IMR-90 (cell line): ENCODE data around the gene COX5B. TPM values are rescaled to one million over a fixed set of nuclear protein-coding genes. Genes with fewer than 3 reads are reported as not detected.
"Not testable (repeated sequence)": the region's sequence is repeated elsewhere in the genome, so short reads cannot be mapped to it uniquely, and the experiment has no call there.

Experiments
- ATAC-seq: fragments of 200-7000 bp; cut with Tn5 transposase; 2 replicates; pipeline ENCODE4 v1.9.1; 2020; ENCODE audit warnings: low read depth, mild to moderate bottlenecking, moderate library complexity
- BruUV-seq: library from RNA; stranded (reverse); fragments of 400-500 nt; replicated peaks from 2 replicates; lab custom pipeline; 2021; lab: Mats Ljungman, UMichigan
- CTCF ChIA-PET: fragments of 300-600 bp; formaldehyde crosslinking; extraction: SDS; loops from one replicate; lab custom pipeline; 2021; ENCODE audit warnings: antibody characterized with exemption; lab: Yijun Ruan, JAX
- POLR2A ChIA-PET: fragments of 300-600 bp; sonication (Branson Sonifier 250); formaldehyde crosslinking; loops from one replicate; lab custom pipeline; 2022; ENCODE audit warnings: antibody characterized with exemption; ENCODE audit not compliant: unreplicated experiment; lab: Charles Lee
- DNase-seq: peaks from one replicate; pipeline ENCODE4 v3.0.0; 2013
- H2AFZ ChIP-seq: replicated peaks from 2 replicates; pipeline ENCODE3; 2013; ENCODE audit warnings: low read length, mild to moderate bottlenecking; ENCODE audit not compliant: poor library complexity
- H2AK5ac ChIP-seq: 2 replicates; pipeline ENCODE4 v1.6.1; 2013; ENCODE audit warnings: low read depth, low read length, inconsistent platforms
- H2AK9ac ChIP-seq: replicated peaks from 2 replicates; pipeline ENCODE3; 2013; ENCODE audit warnings: mild to moderate bottlenecking, low read depth, low read length, moderate library complexity; ENCODE audit not compliant: poor library complexity
- H2BK120ac ChIP-seq: 2 replicates; pipeline ENCODE4 v1.6.1; 2013; ENCODE audit warnings: low read depth, low read length, inconsistent platforms
- H2BK15ac ChIP-seq: 3 replicates; pipeline ENCODE4 v1.6.1; 2013; ENCODE audit warnings: low read depth, low read length, inconsistent platforms
- H2BK20ac ChIP-seq: 2 replicates; pipeline ENCODE4 v1.6.1; 2013; ENCODE audit warnings: low read depth, mild to moderate bottlenecking, inconsistent platforms, low read length, moderate library complexity
- H2BK5ac ChIP-seq: 2 replicates; pipeline ENCODE4 v1.6.1; 2013; ENCODE audit warnings: mild to moderate bottlenecking, low read depth, low read length, inconsistent platforms; ENCODE audit not compliant: poor library complexity, severe bottlenecking
- H3K14ac ChIP-seq: replicated peaks from 2 replicates; pipeline ENCODE4 v1.6.1; 2013; ENCODE audit warnings: low read depth, low read length, inconsistent platforms
- H3K18ac ChIP-seq: 2 replicates; pipeline ENCODE4 v1.6.1; 2013; ENCODE audit warnings: low read depth, low read length, control low read depth
- H3K23ac ChIP-seq: 2 replicates; pipeline ENCODE4 v1.6.1; 2013; ENCODE audit warnings: low read depth, low read length, inconsistent platforms
- H3K27ac ChIP-seq: 2 replicates; pipeline ENCODE4 v1.5.1; 2013; ENCODE audit warnings: mild to moderate bottlenecking, control low read depth, low read length; ENCODE audit not compliant: insufficient read depth
- H3K27me3 ChIP-seq: 2 replicates; pipeline ENCODE4 v1.6.1; 2013; ENCODE audit warnings: low read length; ENCODE audit not compliant: control insufficient read depth, insufficient read depth
- H3K36me3 ChIP-seq: 2 replicates; pipeline ENCODE4 v1.6.1; 2013; ENCODE audit warnings: low read length, mixed read lengths; ENCODE audit not compliant: control insufficient read depth, insufficient read depth
- H3K4ac ChIP-seq: 2 replicates; pipeline ENCODE4 v1.6.1; 2013; ENCODE audit warnings: low read depth, low read length, inconsistent platforms
- H3K4me1 ChIP-seq: 2 replicates; pipeline ENCODE4 v1.6.1; 2013; ENCODE audit warnings: low read length, mixed read lengths; ENCODE audit not compliant: control insufficient read depth, insufficient read depth
- H3K4me2 ChIP-seq: 2 replicates; pipeline ENCODE4 v1.6.1; 2013; ENCODE audit warnings: low read depth, mild to moderate bottlenecking, control low read depth, low read length, moderate library complexity
- H3K4me3 ChIP-seq: 2 replicates; pipeline ENCODE4 v1.5.1; 2013; ENCODE audit warnings: low read depth, mild to moderate bottlenecking, control low read depth, low read length, moderate library complexity; ENCODE audit not compliant: insufficient read depth
- H3K56ac ChIP-seq: 2 replicates; pipeline ENCODE4 v1.6.1; 2013; ENCODE audit warnings: low read length, inconsistent platforms; ENCODE audit not compliant: insufficient read depth; ENCODE audit errors: extremely low read depth
- H3K79me1 ChIP-seq, 2 experiments: 2 replicates each; pipeline ENCODE4 v1.6.1; 2013; ENCODE audit warnings: low read length in 2 of 2, inconsistent platforms in 1 of 2, low read depth in 1 of 2
- H3K9ac ChIP-seq: 2 replicates; pipeline ENCODE4 v1.6.1; 2013; ENCODE audit warnings: low read depth, low read length, control low read depth
- H3K9me1 ChIP-seq: 2 replicates; pipeline ENCODE4 v1.6.1; 2013; ENCODE audit warnings: low read length, inconsistent platforms; ENCODE audit not compliant: insufficient read depth
- H3K9me3 ChIP-seq: 2 replicates; pipeline ENCODE4 v1.6.1; 2013; ENCODE audit warnings: low read length; ENCODE audit not compliant: control insufficient read depth, insufficient read depth
- H4K20me1 ChIP-seq: 2 replicates; pipeline ENCODE4 v1.6.1; 2013; ENCODE audit warnings: low read length, inconsistent platforms; ENCODE audit not compliant: insufficient read depth
- H4K5ac ChIP-seq: 2 replicates; pipeline ENCODE4 v1.6.1; 2013; ENCODE audit warnings: mild to moderate bottlenecking, low read depth, low read length, control low read depth
- H4K8ac ChIP-seq, 2 experiments: 2 replicates each; pipeline ENCODE4 v1.6.1; 2013; ENCODE audit warnings: low read depth in 2 of 2, low read length in 2 of 2, control low read depth in 1 of 2, inconsistent platforms in 1 of 2
- H4K91ac ChIP-seq: 2 replicates; pipeline ENCODE4 v1.6.1; 2013; ENCODE audit warnings: low read depth, low read length, inconsistent platforms; ENCODE audit not compliant: insufficient read depth
- WGBS, 2 experiments: methylation state at CpG; one replicate each; pipeline versions ENCODE4 v1.1.5 to v1.1.7; 2013; ENCODE audit warnings: missing lambda C conversion rate in 2 of 2; ENCODE audit not compliant: insufficient read length in 1 of 2; ENCODE audit errors: extremely low coverage in 2 of 2; 5-methylcytosine and 5-hydroxymethylcytosine counted together
- dilution Hi-C: fragments of 300-500 bp; cut with HindIII; formaldehyde crosslinking; loops from one replicate; pipeline ENCODE4 v1.14.3; 2018; ENCODE audit warnings: low sequenced_read_pairs; ENCODE audit not compliant: unreplicated experiment
- in situ Hi-C: fragments of 300-500 bp; cut with MboI; formaldehyde crosslinking; loops from 3 replicates; pipeline ENCODE4 v1.14.3; 2019; ENCODE audit warnings: low sequenced_read_pairs, inconsistent platforms, mixed read lengths
- intact Hi-C: fragments of 100-400 bp; cut with micrococcal nuclease; formaldehyde crosslinking; loops from 2 replicates; pipeline ENCODE4 v1.10.0; 2022
- polyA plus RNA-seq, 3 experiments: library from polyadenylated mRNA; depleted of rRNA; stranded (reverse); fragments of >200 nt; gene quantifications; 2 replicates each; pipeline ENCODE4 v1.2.3, GENCODE V29; 2012; ENCODE audit warnings: low replicate concordance in 1 of 3
- total RNA-seq: library from RNA; depleted of rRNA; stranded (reverse); fragments of >200 nt; gene quantifications from 2 replicates; pipeline ENCODE4 v1.2.3, GENCODE V29; 2012

The COX5B gene
- total and polyA plus RNA-seq, 2 of the 4 experiments (the other 2 are of a cell fraction), result 140 to 272 TPM

- H3K4me2 ChIP-seq, H4K20me1 ChIP-seq, H3K56ac ChIP-seq, ATAC-seq, in situ Hi-C loops, H3K4ac ChIP-seq, H4K8ac ChIP-seq, H2AK5ac ChIP-seq, H4K91ac ChIP-seq, H2BK15ac ChIP-seq, CTCF ChIA-PET, POLR2A ChIA-PET, H3K9ac ChIP-seq, H3K79me1 ChIP-seq, H3K9me1 ChIP-seq, H3K4me1 ChIP-seq, H3K14ac ChIP-seq, H2BK5ac ChIP-seq, H3K27me3 ChIP-seq, H4K5ac ChIP-seq, dilution Hi-C loops, H2AFZ ChIP-seq, BruUV-seq, H3K9me3 ChIP-seq, H3K18ac ChIP-seq, intact Hi-C loops, H3K27ac ChIP-seq, H3K36me3 ChIP-seq, H2BK20ac ChIP-seq, H3K23ac ChIP-seq, H2BK120ac ChIP-seq, DNase-seq, H2AK9ac ChIP-seq, H3K4me3 ChIP-seq: not testable (repeated sequence)
- no CpG with 5 or more reads among the region's 12 CpGs for WGBS, 2 experiments
Measured at GRCh38 chr2:97605524-97606339, 40.1 kb upstream of the COX5B start.

GRCh38 chr2:97608745-97609144 lies 37.1 kb upstream of the COX5B start:
- H3K56ac ChIP-seq, H3K23ac ChIP-seq, H4K20me1 ChIP-seq, H3K79me1 ChIP-seq, ATAC-seq, H2BK5ac ChIP-seq, CTCF ChIA-PET, dilution Hi-C loops, H3K4me3 ChIP-seq, H2BK15ac ChIP-seq, H3K9ac ChIP-seq, H3K18ac ChIP-seq, H2AFZ ChIP-seq, H2BK20ac ChIP-seq, H3K9me1 ChIP-seq, H3K27me3 ChIP-seq, H3K14ac ChIP-seq, H2BK120ac ChIP-seq, H2AK9ac ChIP-seq, H4K91ac ChIP-seq, H3K4ac ChIP-seq, intact Hi-C loops, H3K9me3 ChIP-seq, H3K36me3 ChIP-seq, H3K4me2 ChIP-seq, H4K5ac ChIP-seq, in situ Hi-C loops, H3K27ac ChIP-seq, H2AK5ac ChIP-seq, H3K4me1 ChIP-seq, DNase-seq, BruUV-seq, POLR2A ChIA-PET, H4K8ac ChIP-seq: not testable (repeated sequence)
- WGBS, 2 experiments, result no CpG with 5 or more reads among the region's 4 CpGs
